RPMI7951 (cell line): ENCODE measurements around the gene HHLA2. TPM values are rescaled to one million over a fixed set of nuclear protein-coding genes. Genes with fewer than 3 reads are reported as not detected.
"Not testable (repeated sequence)": the region's sequence is repeated elsewhere in the genome, so short reads cannot be mapped to it uniquely, and the experiment has no call there.

ENCODE experiments used
- DNase-seq: peaks from one replicate; pipeline ENCODE4 v3.0.0-alpha.2; 2012; ENCODE audit warnings: low read depth
- total RNA-seq: library from RNA; depleted of rRNA; stranded (reverse); fragments of >200 nt; shearing (Covaris generic); gene quantifications from 2 replicates; pipeline ENCODE4 v1.2.3, GENCODE V29; 2014

The HHLA2 gene
- total RNA-seq, 1 experiment from 2014 or later = not detected

GRCh38 chr3:108342837-108343486 lies 46.6 kb downstream of the HHLA2 start:
- DNase-seq = peak; percentile 7

- DNase-seq = no peak
These were observed 47.1 kb downstream of the HHLA2 start for GRCh38 chr3:108343491-108343890.

GRCh38 chr3:108345492-108346205 lies 49.3 kb downstream of the HHLA2 start:
- DNase-seq = peak; percentile 5

- no peak for DNase-seq
These were observed 50.2 kb downstream of the HHLA2 start for GRCh38 chr3:108346301-108347227.

GRCh38 chr3:108352176-108352575 lies 55.8 kb downstream of the HHLA2 start:
- no peak for DNase-seq

- no peak for DNase-seq
These were observed 58.2 kb downstream of the HHLA2 start for GRCh38 chr3:108354562-108354961.

GRCh38 chr3:108357042-108357441 lies 60.7 kb downstream of the HHLA2 start:
- no peak for DNase-seq

- DNase-seq = no peak
These were observed 62.7 kb downstream of the HHLA2 start for GRCh38 chr3:108359011-108359410.

- DNase-seq = no peak
These were observed 79.7 kb downstream of the HHLA2 start for GRCh38 chr3:108376026-108376425.

GRCh38 chr3:108377384-108377783 lies 81.0 kb downstream of the HHLA2 start:
- DNase-seq = no peak

- DNase-seq = no peak
These were observed 82.0 kb downstream of the HHLA2 start for GRCh38 chr3:108378153-108378951.

- DNase-seq = not testable (repeated sequence)
These were observed 82.6 kb downstream of the HHLA2 start for GRCh38 chr3:108378952-108379342.

- DNase-seq = no peak
These were observed 83.9 kb downstream of the HHLA2 start for GRCh38 chr3:108380128-108380795.

- no peak for DNase-seq
These were observed 85.3 kb downstream of the HHLA2 start for GRCh38 chr3:108381529-108382140.

- DNase-seq = no peak
These were observed 87.0 kb downstream of the HHLA2 start for GRCh38 chr3:108383306-108383705.

GRCh38 chr3:108387063-108387462 lies 90.7 kb downstream of the HHLA2 start:
- no peak for DNase-seq

GRCh38 chr3:108388136-108389132 lies 92.1 kb downstream of the HHLA2 start:
- no peak for DNase-seq

- DNase-seq = no peak
These were observed 93.0 kb downstream of the HHLA2 start for GRCh38 chr3:108389372-108389771.

GRCh38 chr3:108391917-108392593 lies 95.7 kb downstream of the HHLA2 start:
- no peak for DNase-seq
